K562 (cell line): ENCODE data around the gene MALAT1. TPM values are rescaled to one million over a fixed set of nuclear protein-coding genes. Genes with fewer than 3 reads are reported as not detected.

Experiments used
- CC2D1A ChIP-seq: fragments of 450-650 bp; IDR thresholded peaks from 2 replicates; pipeline ENCODE4 v1.6.1; 2017; ENCODE audit warnings: mild to moderate bottlenecking
- ETV5 ChIP-seq: sonication (generic); formaldehyde crosslinking; IDR thresholded peaks from 2 replicates; pipeline ENCODE4 v1.4.0; 2020; ENCODE audit warnings: low read depth, mild to moderate bottlenecking, missing genetic modification reagents
- FOSL1 ChIP-seq: fragments of 200-800 bp; sonication (Bioruptor generic); conservative IDR thresholded peaks from 2 replicates; pipeline ENCODE4 v1.6.1; 2016; ENCODE audit warnings: missing genetic modification characterization, missing compliant biosample characterization
- MLLT1 ChIP-seq, 2 experiments: fragments of 450-650 bp; IDR thresholded peaks; 2 replicates each; pipeline ENCODE4 v1.6.1; 2016
- NCOA2 ChIP-seq, 2 experiments: fragments of 450-650 bp; IDR thresholded peaks; 2 replicates each; pipeline ENCODE4 v1.6.1; 2018; ENCODE audit warnings: mild to moderate bottlenecking in 2 of 2, moderate library complexity in 1 of 2; ENCODE audit not compliant: partially characterized antibody in 2 of 2
- NR1H2 ChIP-seq: sonication (generic); formaldehyde crosslinking; IDR thresholded peaks from 2 replicates; pipeline ENCODE4 v1.4.0; 2020; ENCODE audit warnings: mild to moderate bottlenecking, missing genetic modification reagents
- POLR2AphosphoS5 ChIP-seq: IDR thresholded peaks from 2 replicates; pipeline ENCODE4 v1.6.1; 2011; ENCODE audit warnings: mild to moderate bottlenecking, low read depth, low read length, moderate library complexity; ENCODE audit not compliant: control insufficient read depth, insufficient read depth
- TAF1 ChIP-seq: IDR thresholded peaks from 2 replicates; pipeline ENCODE4 v1.6.1; 2011; ENCODE audit warnings: mild to moderate bottlenecking, low read length, moderate library complexity; ENCODE audit not compliant: insufficient read depth, control insufficient read depth, severe bottlenecking; ENCODE audit errors: extremely low read depth
- THAP12 ChIP-seq: fragments of 250-450 bp; sonication (Bioruptor Pico); IDR thresholded peaks from 2 replicates; pipeline ENCODE4 v1.9.0; 2021; ENCODE audit warnings: mild to moderate bottlenecking, inconsistent platforms
- ZBTB5 ChIP-seq: fragments of 450-650 bp; IDR thresholded peaks from 2 replicates; pipeline ENCODE4 v1.6.1; 2017; ENCODE audit warnings: antibody characterized with exemption
- ZBTB8A ChIP-seq: fragments of 450-650 bp; IDR thresholded peaks from 2 replicates; pipeline ENCODE4 v1.6.1; 2018; ENCODE audit warnings: mild to moderate bottlenecking, moderate library complexity; ENCODE audit not compliant: partially characterized antibody
- ZC3H11A ChIP-seq: IDR thresholded peaks from 2 replicates; pipeline ENCODE4 v1.6.1; 2012; ENCODE audit warnings: low read depth, low read length, improper control_type of control experiment
- ZNF23 ChIP-seq: fragments of 250-450 bp; sonication (Bioruptor Pico); IDR thresholded peaks from 2 replicates; pipeline ENCODE4 v1.4.0; 2020; ENCODE audit warnings: mild to moderate bottlenecking
- ZNF280A ChIP-seq: fragments of 450-650 bp; IDR thresholded peaks from 2 replicates; pipeline ENCODE4 v1.6.1; 2018; ENCODE audit warnings: mild to moderate bottlenecking, low read depth; ENCODE audit not compliant: partially characterized antibody
- polyA plus RNA-seq, 8 experiments: library from polyadenylated mRNA; depleted of rRNA in 4 of 8; stranded (reverse) in 5 of 8; unstranded in 3 of 8; fragments of >200 nt; fragmentation: Nextera tagmentation in 2 of 8; fragmentation: Illumina TruSeq in 1 of 8; extraction: Ambion mirVana in 2 of 8; extraction: Trizol in 1 of 8; gene quantifications; 2 replicates each; pipeline versions ENCODE4 v1.2.1 to v1.2.3, GENCODE V29; 2011 to 2014; ENCODE audit warnings: inconsistent platforms in 1 of 8, missing spikeins in 1 of 8
- total RNA-seq, 7 experiments: library from RNA; depleted of rRNA in 6 of 7; stranded (reverse); fragments of >200 nt in 6 of 7; fragmentation: Illumina TruSeq in 2 of 7; extraction: Trizol in 2 of 7; gene quantifications; 2 replicates each; pipeline versions ENCODE4 v1.2.1 to v1.2.3, GENCODE V29; 2011 to 2021; ENCODE audit warnings: low replicate concordance in 1 of 7
- TF ChIP-seq, protein P1 (sequence below): sonication (generic); formaldehyde crosslinking; IDR thresholded peaks from 2 replicates; pipeline ENCODE4 v1.8.0; 2023; ENCODE audit warnings: mild to moderate bottlenecking, missing genetic modification reagents
- TF ChIP-seq, protein P2 (sequence below): fragments of 250-450 bp; sonication (Bioruptor Pico); IDR thresholded peaks from 2 replicates; pipeline ENCODE4 v1.5.0; 2021

Gene MALAT1
- total and polyA plus RNA-seq, 9 of the 15 experiments (the other 6 are each of a cell fraction or from before 2014, with no cell fraction given): 363 to 8,715 (median 2,351) TPM

- TF ChIP-seq ZC3H11A: no peak
- TF ChIP-seq THAP12: no peak
- TF ChIP-seq, protein P1, sequence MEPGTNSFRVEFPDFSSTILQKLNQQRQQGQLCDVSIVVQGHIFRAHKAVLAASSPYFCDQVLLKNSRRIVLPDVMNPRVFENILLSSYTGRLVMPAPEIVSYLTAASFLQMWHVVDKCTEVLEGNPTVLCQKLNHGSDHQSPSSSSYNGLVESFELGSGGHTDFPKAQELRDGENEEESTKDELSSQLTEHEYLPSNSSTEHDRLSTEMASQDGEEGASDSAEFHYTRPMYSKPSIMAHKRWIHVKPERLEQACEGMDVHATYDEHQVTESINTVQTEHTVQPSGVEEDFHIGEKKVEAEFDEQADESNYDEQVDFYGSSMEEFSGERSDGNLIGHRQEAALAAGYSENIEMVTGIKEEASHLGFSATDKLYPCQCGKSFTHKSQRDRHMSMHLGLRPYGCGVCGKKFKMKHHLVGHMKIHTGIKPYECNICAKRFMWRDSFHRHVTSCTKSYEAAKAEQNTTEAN (CRISPR knock-in tag): no peak
- TF ChIP-seq ZNF23 (CRISPR knock-in tag): no peak
- peak; percentile 43 for TF ChIP-seq ZBTB5
- no peak for TF ChIP-seq ZBTB8A
- TF ChIP-seq FOSL1 (tag): peak; percentile 50; the same call in 1 of the 2 replicates
- TF ChIP-seq ETV5 (CRISPR knock-in tag): peak; percentile 74
- peak; percentile 20 for TF ChIP-seq TAF1
- no peak for TF ChIP-seq NCOA2 (IDR thresholded peaks at IDR 0.05; ENCODE audit: partially characterized antibody in 2 of 2)
- peak; percentile 18; the same call in 1 of the 2 replicates for TF ChIP-seq CC2D1A
- TF ChIP-seq MLLT1 (IDR thresholded peaks at IDR 0.05): 0 out of 4 replicates have a peak, but pooled peaks have one; percentile 34 to 45
- TF ChIP-seq, protein P2, sequence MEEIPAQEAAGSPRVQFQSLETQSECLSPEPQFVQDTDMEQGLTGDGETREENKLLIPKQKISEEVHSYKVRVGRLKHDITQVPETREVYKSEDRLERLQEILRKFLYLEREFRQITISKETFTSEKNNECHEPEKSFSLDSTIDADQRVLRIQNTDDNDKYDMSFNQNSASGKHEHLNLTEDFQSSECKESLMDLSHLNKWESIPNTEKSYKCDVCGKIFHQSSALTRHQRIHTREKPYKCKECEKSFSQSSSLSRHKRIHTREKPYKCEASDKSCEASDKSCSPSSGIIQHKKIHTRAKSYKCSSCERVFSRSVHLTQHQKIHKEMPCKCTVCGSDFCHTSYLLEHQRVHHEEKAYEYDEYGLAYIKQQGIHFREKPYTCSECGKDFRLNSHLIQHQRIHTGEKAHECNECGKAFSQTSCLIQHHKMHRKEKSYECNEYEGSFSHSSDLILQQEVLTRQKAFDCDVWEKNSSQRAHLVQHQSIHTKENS (CRISPR knock-in tag): no peak
- 0 out of 2 replicates have a peak, but pooled peaks have one; percentile 35 for TF ChIP-seq NR1H2
- 0 out of 2 replicates have a peak, but pooled peaks have one; percentile 28 for TF ChIP-seq POLR2AphosphoS5
- TF ChIP-seq ZNF280A: no peak
Observed at GRCh38 chr11:65493367-65494176, 5.3 kb upstream of the MALAT1 start (continued).
